ENCODE results near the gene INSYN1.

INSYN1 gene

GRCh38 chr15:73773428-73773827 is 20.3 kb upstream of the INSYN1 start:
- DNase-seq: no peak

GRCh38 chr15:73771385-73772045 is 18.4 kb upstream of the INSYN1 start:
- no peak for DNase-seq

- no peak for DNase-seq
Measured at GRCh38 chr15:73770050-73770449, 16.9 kb upstream of the INSYN1 start.

- no peak for DNase-seq
Measured at GRCh38 chr15:73767806-73768501, 14.8 kb upstream of the INSYN1 start.

- no peak for DNase-seq
Measured at GRCh38 chr15:73766598-73766997, 13.4 kb upstream of the INSYN1 start.

GRCh38 chr15:73765778-73766177 is 12.6 kb upstream of the INSYN1 start:
- no peak for DNase-seq

GRCh38 chr15:73763931-73764330 is 10.8 kb upstream of the INSYN1 start:
- DNase-seq: no peak

- DNase-seq: no peak
Measured at GRCh38 chr15:73760330-73761329, 7.5 kb upstream of the INSYN1 start.

GRCh38 chr15:73758461-73758860 is 5.3 kb upstream of the INSYN1 start:
- no peak for DNase-seq

- no peak for DNase-seq
Measured at GRCh38 chr15:73757571-73757970, 4.4 kb upstream of the INSYN1 start.

- DNase-seq: no peak
Measured at GRCh38 chr15:73756947-73757513, 3.9 kb upstream of the INSYN1 start.

GRCh38 chr15:73756390-73756789 is 3.2 kb upstream of the INSYN1 start:
- no peak for DNase-seq

- no peak for DNase-seq
Measured at GRCh38 chr15:73755946-73756345, 2.8 kb upstream of the INSYN1 start.

GRCh38 chr15:73755481-73755880 is 2.3 kb upstream of the INSYN1 start:
- peak; percentile 30 for DNase-seq

GRCh38 chr15:73754461-73754860 is 1.3 kb upstream of the INSYN1 start:
- no peak for DNase-seq

- DNase-seq: no peak
Measured at GRCh38 chr15:73752806-73753193, 351 bp downstream of the INSYN1 start.

- DNase-seq: no peak
Measured at GRCh38 chr15:73751899-73752805, 999 bp downstream of the INSYN1 start.

GRCh38 chr15:73751511-73751898 is 1.6 kb downstream of the INSYN1 start:
- DNase-seq: no peak

- DNase-seq: no peak
Measured at GRCh38 chr15:73750951-73751350, 2.2 kb downstream of the INSYN1 start.

- no peak for DNase-seq
Measured at GRCh38 chr15:73750438-73750837, 2.7 kb downstream of the INSYN1 start.

GRCh38 chr15:73749971-73750370 is 3.2 kb downstream of the INSYN1 start:
- no peak for DNase-seq

GRCh38 chr15:73749533-73749932 is 3.6 kb downstream of the INSYN1 start:
- DNase-seq: no peak

Data from NCI-H2227 treated with DMSO at 0.1 percent for 48 hours (cell line).